ENCODE results near the gene ATP13A4.

DNA sequence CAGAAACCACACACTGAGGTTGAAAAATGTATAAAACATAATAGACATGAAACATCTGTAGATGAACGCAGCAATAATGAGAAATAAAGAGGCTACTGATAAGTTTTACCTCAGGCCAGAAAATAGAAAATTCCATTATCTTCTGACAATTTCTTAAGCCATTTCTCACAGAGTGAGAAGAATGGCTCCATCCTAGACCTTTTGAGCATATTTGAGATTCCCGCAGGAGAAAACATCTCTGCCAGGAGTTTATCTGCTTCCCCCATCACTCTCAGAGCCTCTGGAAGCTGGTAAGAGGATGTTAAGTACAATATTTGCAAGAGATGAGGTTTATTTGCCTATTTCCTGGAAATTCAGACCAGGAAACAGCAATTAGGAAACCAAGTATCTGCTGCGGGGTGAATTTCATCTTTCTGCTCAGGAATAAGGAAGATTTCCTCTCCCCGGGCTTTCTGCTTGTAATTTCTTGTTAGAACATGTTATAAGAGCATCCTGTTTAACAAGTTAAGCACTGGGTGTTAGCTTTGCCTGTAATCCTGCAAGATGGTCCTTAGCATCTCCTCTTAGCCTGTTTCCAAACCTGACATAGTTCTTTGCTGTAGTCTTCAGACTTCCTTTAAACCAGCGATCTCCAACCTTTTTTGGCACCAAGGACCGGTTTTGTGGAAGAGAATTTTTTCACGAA, 54.8 kb downstream of the ATP13A4 start:
- TF ChIP-seq, protein P1, sequence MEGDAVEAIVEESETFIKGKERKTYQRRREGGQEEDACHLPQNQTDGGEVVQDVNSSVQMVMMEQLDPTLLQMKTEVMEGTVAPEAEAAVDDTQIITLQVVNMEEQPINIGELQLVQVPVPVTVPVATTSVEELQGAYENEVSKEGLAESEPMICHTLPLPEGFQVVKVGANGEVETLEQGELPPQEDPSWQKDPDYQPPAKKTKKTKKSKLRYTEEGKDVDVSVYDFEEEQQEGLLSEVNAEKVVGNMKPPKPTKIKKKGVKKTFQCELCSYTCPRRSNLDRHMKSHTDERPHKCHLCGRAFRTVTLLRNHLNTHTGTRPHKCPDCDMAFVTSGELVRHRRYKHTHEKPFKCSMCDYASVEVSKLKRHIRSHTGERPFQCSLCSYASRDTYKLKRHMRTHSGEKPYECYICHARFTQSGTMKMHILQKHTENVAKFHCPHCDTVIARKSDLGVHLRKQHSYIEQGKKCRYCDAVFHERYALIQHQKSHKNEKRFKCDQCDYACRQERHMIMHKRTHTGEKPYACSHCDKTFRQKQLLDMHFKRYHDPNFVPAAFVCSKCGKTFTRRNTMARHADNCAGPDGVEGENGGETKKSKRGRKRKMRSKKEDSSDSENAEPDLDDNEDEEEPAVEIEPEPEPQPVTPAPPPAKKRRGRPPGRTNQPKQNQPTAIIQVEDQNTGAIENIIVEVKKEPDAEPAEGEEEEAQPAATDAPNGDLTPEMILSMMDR (IDR thresholded peaks at IDR 0.05 in 4 of 5, conservative IDR thresholded peaks at IDR 0.05 in 1 of 5) = no peak
- TF ChIP-seq POLR2A (IDR thresholded peaks at IDR 0.05) = no peak

Data from gastrocnemius medialis (tissue), 4 donors.